Loucy (cell line): Measurements from ENCODE around the gene KCNT2.

Experiments used
- EZH2phosphoT487 ChIP-seq: fragments of 200-600 bp; IDR thresholded peaks from 2 replicates; pipeline ENCODE4 v1.6.1; 2018; ENCODE audit warnings: antibody characterized with exemption, mild to moderate bottlenecking, moderate library complexity, borderline replicate concordance
- TF ChIP-seq, protein P1 (sequence below): fragments of 200-600 bp; sonication (generic); conservative IDR thresholded peaks from 2 replicates; pipeline ENCODE4 v1.5.1; 2014; ENCODE audit warnings: mild to moderate bottlenecking, antibody characterized with exemption, low read length

- TF ChIP-seq, protein P1, sequence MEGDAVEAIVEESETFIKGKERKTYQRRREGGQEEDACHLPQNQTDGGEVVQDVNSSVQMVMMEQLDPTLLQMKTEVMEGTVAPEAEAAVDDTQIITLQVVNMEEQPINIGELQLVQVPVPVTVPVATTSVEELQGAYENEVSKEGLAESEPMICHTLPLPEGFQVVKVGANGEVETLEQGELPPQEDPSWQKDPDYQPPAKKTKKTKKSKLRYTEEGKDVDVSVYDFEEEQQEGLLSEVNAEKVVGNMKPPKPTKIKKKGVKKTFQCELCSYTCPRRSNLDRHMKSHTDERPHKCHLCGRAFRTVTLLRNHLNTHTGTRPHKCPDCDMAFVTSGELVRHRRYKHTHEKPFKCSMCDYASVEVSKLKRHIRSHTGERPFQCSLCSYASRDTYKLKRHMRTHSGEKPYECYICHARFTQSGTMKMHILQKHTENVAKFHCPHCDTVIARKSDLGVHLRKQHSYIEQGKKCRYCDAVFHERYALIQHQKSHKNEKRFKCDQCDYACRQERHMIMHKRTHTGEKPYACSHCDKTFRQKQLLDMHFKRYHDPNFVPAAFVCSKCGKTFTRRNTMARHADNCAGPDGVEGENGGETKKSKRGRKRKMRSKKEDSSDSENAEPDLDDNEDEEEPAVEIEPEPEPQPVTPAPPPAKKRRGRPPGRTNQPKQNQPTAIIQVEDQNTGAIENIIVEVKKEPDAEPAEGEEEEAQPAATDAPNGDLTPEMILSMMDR: no peak
- no peak for TF ChIP-seq EZH2phosphoT487
These were observed 208.5 kb downstream of the KCNT2 start for GRCh38 chr1:196399713-196400112.
